ENCODE results near the gene NOVA2. TPM values are rescaled to one million over a fixed set of nuclear protein-coding genes. Genes with fewer than 3 reads are reported as not detected.
A peak's percentile ranks its signal among the peaks of the same experiment; 100 is the strongest.

Gene NOVA2
- total and polyA plus RNA-seq, 9 of the 15 experiments (the other 6 are each of a cell fraction or from before 2014, with no cell fraction given): not detected

- TF ChIP-seq, protein P1, sequence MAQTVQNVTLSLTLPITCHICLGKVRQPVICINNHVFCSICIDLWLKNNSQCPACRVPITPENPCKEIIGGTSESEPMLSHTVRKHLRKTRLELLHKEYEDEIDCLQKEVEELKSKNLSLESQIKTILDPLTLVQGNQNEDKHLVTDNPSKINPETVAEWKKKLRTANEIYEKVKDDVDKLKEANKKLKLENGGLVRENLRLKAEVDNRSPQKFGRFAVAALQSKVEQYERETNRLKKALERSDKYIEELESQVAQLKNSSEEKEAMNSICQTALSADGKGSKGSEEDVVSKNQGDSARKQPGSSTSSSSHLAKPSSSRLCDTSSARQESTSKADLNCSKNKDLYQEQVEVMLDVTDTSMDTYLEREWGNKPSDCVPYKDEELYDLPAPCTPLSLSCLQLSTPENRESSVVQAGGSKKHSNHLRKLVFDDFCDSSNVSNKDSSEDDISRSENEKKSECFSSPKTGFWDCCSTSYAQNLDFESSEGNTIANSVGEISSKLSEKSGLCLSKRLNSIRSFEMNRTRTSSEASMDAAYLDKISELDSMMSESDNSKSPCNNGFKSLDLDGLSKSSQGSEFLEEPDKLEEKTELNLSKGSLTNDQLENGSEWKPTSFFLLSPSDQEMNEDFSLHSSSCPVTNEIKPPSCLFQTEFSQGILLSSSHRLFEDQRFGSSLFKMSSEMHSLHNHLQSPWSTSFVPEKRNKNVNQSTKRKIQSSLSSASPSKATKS (CRISPR knock-in tag; IDR thresholded peaks at IDR 0.05): no peak
- TF ChIP-seq KAT8 (IDR thresholded peaks at IDR 0.05; ENCODE audit: low read depth) (no peak), CBX5 (IDR thresholded peaks at IDR 0.05; ENCODE audit: borderline replicate concordance, low read depth) (no peak), ZNF197 (CRISPR knock-in tag; IDR thresholded peaks at IDR 0.05; ENCODE audit: low read depth) (no peak), MEIS2 (IDR thresholded peaks at IDR 0.05; ENCODE audit: partially characterized antibody) (peak; percentile 79), MECOM (CRISPR knock-in tag; IDR thresholded peaks at IDR 0.05) (no peak), HNRNPL (IDR thresholded peaks at IDR 0.05; ENCODE audit: low read depth, low read length) (no peak), MYNN (IDR thresholded peaks at IDR 0.05) (no peak), MYNN (CRISPR knock-in tag; IDR thresholded peaks at IDR 0.05) (no peak), PML (IDR thresholded peaks at IDR 0.05; ENCODE audit: low read length) (peak; percentile 61; the same call in 1 of the 2 replicates), THAP7 (CRISPR knock-in tag; IDR thresholded peaks at IDR 0.05) (no peak), ZBTB12 (CRISPR knock-in tag; IDR thresholded peaks at IDR 0.05) (peak; percentile 57), MEF2D (tag; conservative IDR thresholded peaks at IDR 0.05; ENCODE audit: low read depth) (no peak), ARID2 (IDR thresholded peaks at IDR 0.05) (no peak), TCFL5 (CRISPR knock-in tag; conservative IDR thresholded peaks at IDR 0.05) (no peak), POLR2AphosphoS5 (IDR thresholded peaks at IDR 0.05; ENCODE audit: control insufficient read depth, insufficient read depth, low read depth, low read length) (peak; percentile 64), ZNF696 (CRISPR knock-in tag; conservative IDR thresholded peaks at IDR 0.05) (no peak), ETV6 (IDR thresholded peaks at IDR 0.05; ENCODE audit: borderline replicate concordance in 1 of 2, low read depth in 2 of 2, low read length in 1 of 2) (no peak), ETV6 (CRISPR knock-in tag; IDR thresholded peaks at IDR 0.05; ENCODE audit: borderline replicate concordance) (no peak), HES1 (IDR thresholded peaks at IDR 0.05; ENCODE audit: low read depth) (no peak)
- TF ChIP-seq, protein P2, sequence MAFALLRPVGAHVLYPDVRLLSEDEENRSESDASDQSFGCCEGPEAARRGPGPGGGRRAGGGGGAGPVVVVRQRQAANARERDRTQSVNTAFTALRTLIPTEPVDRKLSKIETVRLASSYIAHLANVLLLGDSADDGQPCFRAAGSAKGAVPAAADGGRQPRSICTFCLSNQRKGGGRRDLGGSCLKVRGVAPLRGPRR (CRISPR knock-in tag; IDR thresholded peaks at IDR 0.05): no peak
- TF ChIP-seq, protein P3, sequence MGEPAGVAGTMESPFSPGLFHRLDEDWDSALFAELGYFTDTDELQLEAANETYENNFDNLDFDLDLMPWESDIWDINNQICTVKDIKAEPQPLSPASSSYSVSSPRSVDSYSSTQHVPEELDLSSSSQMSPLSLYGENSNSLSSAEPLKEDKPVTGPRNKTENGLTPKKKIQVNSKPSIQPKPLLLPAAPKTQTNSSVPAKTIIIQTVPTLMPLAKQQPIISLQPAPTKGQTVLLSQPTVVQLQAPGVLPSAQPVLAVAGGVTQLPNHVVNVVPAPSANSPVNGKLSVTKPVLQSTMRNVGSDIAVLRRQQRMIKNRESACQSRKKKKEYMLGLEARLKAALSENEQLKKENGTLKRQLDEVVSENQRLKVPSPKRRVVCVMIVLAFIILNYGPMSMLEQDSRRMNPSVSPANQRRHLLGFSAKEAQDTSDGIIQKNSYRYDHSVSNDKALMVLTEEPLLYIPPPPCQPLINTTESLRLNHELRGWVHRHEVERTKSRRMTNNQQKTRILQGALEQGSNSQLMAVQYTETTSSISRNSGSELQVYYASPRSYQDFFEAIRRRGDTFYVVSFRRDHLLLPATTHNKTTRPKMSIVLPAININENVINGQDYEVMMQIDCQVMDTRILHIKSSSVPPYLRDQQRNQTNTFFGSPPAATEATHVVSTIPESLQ (CRISPR knock-in tag; IDR thresholded peaks at IDR 0.05): no peak
Measured at GRCh38 chr19:45994998-45995714, 21.5 kb upstream of the NOVA2 start, which contains the start of gene CCDC61 (continued).
